Smooth muscle cell of trachea (primary cell): ENCODE measurements around the gene TACC3. TPM values are rescaled to one million over a fixed set of nuclear protein-coding genes. Genes with fewer than 3 reads are reported as not detected.

Experiments used
- total RNA-seq: library from RNA; depleted of rRNA; stranded (reverse); fragments of >200 nt; gene quantifications from 2 replicates; pipeline ENCODE4 v1.2.1, GENCODE V29; 2014

Gene TACC3
- 4.6 and 31.0 TPM in 2 replicates for total RNA-seq

DNA sequence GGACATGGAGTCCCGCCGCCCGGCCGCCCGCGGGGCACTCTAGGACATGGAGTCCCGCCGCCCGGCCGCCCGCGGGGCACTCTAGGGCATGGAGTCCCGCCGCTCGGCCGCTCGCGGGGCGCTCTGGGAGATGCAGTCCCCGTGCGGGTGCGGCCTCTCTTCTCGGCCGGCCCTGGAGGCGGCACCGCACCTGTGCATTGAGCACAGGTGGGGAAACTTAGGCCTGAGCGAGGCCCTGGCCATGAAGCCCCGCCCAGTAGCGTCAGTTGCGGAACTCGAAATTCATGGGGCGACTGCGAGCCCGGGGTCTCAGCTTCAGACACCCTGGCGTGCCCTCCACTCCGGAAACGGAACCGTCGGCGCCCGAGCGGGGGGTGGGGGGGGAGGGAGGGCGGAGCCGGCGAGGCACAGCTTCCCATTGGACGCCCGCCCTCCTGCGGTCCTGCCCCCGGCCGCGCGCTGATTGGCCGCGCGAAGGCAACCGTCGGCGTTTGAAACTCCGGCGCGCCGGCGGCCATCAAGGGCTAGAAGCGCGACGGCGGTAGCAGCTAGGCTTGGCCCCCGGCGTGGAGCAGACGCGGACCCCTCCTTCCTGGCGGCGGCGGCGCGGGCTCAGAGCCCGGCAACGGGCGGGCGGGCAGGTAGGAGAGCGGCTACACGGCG lies at the start of gene TACC3, which contains the start of gene TMEM129:
Gene TACC3 (plus strand): TSS at position 519 of the 663 bp plus-strand sequence. CDS start 1,901 bp downstream, outside the sequence.
Gene TMEM129 (minus strand): TSS at position 321 of the 663 bp plus-strand sequence. CDS start 486 bp downstream, outside the sequence.

DNA sequence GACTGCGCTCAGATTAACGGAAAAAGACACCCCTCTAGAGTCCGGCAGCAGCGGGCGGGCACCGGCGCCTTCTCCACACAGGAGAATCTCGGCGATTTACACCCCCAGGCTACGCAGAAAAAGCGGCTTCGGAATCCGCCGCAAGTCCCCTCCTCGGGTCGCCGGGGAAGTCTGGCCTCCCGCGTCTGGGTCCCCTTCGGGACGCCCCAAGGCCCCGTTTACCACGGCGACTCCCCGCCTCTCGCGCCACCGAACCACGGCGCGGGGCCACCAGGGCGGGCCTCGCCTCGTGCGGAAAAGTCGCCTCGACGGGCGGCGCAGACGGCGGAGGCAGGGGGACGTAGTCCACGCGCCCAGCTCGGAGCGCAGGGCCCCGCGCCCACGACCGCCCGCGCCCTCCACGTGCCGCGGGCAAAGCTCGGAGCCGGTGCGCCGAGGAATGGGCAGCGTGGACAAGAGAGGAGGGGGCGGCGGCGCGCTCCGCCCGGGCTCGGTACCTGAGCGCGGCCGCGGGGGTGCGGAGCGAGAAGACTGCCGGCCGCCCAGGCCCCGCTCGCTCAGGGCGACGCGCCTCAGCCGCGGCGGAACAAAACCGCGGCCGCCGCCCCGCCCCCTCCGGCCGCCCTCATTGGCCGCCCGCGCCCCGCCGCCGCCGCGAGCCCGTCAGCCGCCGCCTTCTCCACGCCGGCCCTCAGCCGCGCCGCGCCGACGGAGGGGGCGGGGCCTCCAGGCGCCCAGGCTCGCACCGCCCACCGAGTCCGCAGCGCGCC lies 37.4 kb upstream of the TACC3 start, which contains the start of gene FAM53A:
Gene FAM53A (minus strand): TSS at position 578 of the 770 bp plus-strand sequence. CDS start 15,572 bp downstream, outside the sequence.

DNA sequence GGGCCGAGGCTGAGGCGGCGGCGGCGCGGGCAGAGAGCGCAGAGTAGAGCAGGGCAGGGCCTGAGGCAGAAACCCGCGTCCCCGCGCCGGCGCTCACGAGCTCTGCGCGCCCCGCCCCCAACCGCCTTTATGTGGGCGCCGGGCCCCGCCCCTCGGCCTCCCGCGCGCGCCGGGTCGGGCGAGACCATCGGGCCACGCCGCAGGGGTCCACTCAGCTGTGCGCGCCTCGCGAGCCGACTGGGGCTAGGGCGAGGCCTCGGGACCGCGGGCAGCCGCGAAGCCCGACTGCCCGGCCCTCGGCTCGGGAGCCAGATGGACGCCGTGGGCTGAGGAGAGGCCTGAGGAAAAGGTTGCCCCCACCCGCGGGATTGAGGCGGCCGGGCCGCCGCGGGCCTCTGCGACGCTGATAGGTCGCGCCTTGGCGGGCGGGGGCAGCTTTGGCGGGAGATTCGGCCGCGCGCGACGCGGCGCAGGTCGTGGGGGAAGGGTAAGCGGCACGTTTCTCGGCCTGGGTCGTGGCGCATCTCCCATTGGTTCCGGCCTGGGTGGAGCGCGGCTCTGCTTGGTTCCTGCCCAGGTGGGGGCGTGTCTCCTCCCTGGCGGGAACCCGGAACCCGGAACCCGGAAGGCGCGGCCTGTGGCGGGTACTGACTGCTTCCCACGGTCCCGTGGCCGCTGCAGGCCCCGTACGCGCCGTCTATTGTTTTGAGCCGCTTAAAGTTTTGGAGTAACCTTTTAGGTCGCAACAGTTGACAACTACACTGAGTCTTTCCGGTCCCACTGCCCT lies 8.9 kb upstream of the TACC3 start, which contains the start of gene SLBP:
Gene SLBP (minus strand): TSS at position 104 of the 787 bp plus-strand sequence. CDS start 131 bp downstream, outside the sequence.

DNA sequence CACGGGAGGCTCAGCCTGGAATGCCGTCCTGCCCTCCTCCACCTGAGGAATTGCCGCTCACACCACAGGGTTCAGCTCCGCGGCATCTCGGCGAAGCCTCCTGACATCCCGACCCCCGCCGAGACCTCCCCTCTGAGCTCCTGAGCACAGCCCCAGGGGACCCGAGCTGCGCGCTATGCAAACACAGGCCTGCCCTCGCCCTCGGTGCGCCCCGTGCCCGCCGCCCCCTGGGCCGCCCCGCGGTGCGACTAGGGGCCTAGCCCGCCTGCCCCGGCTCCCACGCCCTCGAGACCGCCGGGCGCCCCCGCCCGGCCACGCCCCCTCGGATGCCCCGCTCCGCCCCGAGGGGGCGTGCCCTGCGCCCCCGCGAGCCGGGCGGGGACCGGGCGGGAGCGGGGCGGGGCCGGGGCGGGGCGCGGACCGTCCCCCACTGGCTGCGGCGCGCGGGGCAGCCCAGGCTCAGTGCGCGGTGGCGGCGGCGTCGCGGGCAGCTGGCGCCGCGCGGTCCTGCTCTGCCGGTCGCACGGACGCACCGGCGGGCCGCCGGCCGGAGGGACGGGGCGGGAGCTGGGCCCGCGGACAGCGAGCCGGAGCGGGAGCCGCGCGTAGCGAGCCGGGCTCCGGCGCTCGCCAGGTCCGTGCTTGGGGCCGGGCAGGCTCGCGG lies 71.6 kb downstream of the TACC3 start, which contains the start of gene FGFR3:
Gene FGFR3 (plus strand): TSS at position 462 of the 664 bp plus-strand sequence. CDS start 642 bp downstream, outside the sequence.

Other genes starting within 250 kb of the TACC3 start
- gene FAM53A, start 37.2 kb upstream of the TACC3 start, total RNA-seq = 2.3 TPM in 2 replicates
- gene SLBP, start 9.2 kb upstream of the TACC3 start, total RNA-seq = 50.2 and 63.2 TPM in 2 replicates
- gene TMEM129, start 198 bp upstream of the TACC3 start, total RNA-seq = 38.0 and 56.7 TPM in 2 replicates
- gene FGFR3, start 71.8 kb downstream of the TACC3 start, total RNA-seq = 0.33 and 0.44 TPM in 2 replicates
- 56.1 and 76.1 TPM in 2 replicates for gene LETM1, start 134.6 kb downstream of the TACC3 start, total RNA-seq
- 64.0 and 110 TPM in 2 replicates for gene NSD2, start 149.9 kb downstream of the TACC3 start, total RNA-seq